HFF-Myc (cell line): ENCODE results near the gene PIMREG.

ENCODE experiments used
- DNase-seq: peaks from one replicate; pipeline ENCODE4 v3.0.0-alpha.2; 2011; ENCODE audit warnings: low read depth; ENCODE audit errors: extremely low read depth
- H3K4me3 ChIP-seq: replicated peaks from 2 replicates; pipeline ENCODE4 v1.5.1; 2011; ENCODE audit warnings: low read depth, mild to moderate bottlenecking, control low read depth, low read length
- TF ChIP-seq, protein P1 (sequence below): IDR thresholded peaks from 2 replicates; pipeline ENCODE4 v1.5.1; 2012; ENCODE audit warnings: mild to moderate bottlenecking, low read depth, low read length, control low read depth; ENCODE audit errors: missing control alignments

The PIMREG gene

GRCh38 chr17:6465206-6466003 is 21.1 kb downstream of the PIMREG start:
- TF ChIP-seq, protein P1, sequence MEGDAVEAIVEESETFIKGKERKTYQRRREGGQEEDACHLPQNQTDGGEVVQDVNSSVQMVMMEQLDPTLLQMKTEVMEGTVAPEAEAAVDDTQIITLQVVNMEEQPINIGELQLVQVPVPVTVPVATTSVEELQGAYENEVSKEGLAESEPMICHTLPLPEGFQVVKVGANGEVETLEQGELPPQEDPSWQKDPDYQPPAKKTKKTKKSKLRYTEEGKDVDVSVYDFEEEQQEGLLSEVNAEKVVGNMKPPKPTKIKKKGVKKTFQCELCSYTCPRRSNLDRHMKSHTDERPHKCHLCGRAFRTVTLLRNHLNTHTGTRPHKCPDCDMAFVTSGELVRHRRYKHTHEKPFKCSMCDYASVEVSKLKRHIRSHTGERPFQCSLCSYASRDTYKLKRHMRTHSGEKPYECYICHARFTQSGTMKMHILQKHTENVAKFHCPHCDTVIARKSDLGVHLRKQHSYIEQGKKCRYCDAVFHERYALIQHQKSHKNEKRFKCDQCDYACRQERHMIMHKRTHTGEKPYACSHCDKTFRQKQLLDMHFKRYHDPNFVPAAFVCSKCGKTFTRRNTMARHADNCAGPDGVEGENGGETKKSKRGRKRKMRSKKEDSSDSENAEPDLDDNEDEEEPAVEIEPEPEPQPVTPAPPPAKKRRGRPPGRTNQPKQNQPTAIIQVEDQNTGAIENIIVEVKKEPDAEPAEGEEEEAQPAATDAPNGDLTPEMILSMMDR: no peak
- no peak for DNase-seq
- H3K4me3 ChIP-seq: no peak overlapping the region

DNA sequence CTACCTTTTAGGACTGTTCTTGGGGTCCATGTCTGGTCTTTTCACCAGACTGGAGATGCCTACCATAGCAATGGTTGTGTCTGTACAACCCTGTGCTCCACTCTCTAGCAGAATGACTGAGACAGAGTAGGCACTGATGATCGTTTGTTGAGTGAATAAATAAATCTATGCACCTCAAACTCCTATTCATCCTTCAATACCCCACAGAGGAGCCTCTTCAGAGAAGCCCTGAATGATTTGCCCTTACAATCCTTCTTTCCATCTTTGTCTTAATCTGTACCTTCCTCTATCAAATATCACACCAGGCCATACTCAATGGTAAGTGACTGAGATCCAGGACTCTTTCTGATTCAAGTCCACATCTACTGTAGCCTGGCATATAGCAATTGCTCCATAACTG is 23.3 kb downstream of the PIMREG start:
- DNase-seq: no peak
- TF ChIP-seq, protein P1: no peak
- H3K4me3 ChIP-seq: no peak overlapping the region

- H3K4me3 ChIP-seq: no peak overlapping the region
Measured at GRCh38 chr17:6468051-6468790, 24.0 kb downstream of the PIMREG start.

GRCh38 chr17:6470146-6470718 is 26.0 kb downstream of the PIMREG start:
- no peak for DNase-seq
- no peak overlapping the region for H3K4me3 ChIP-seq
- TF ChIP-seq, protein P1: no peak

More at GRCh38 chr17:6468051-6468790, 24.0 kb downstream of the PIMREG start:
- TF ChIP-seq, protein P1: no peak
- DNase-seq: no peak

DNA sequence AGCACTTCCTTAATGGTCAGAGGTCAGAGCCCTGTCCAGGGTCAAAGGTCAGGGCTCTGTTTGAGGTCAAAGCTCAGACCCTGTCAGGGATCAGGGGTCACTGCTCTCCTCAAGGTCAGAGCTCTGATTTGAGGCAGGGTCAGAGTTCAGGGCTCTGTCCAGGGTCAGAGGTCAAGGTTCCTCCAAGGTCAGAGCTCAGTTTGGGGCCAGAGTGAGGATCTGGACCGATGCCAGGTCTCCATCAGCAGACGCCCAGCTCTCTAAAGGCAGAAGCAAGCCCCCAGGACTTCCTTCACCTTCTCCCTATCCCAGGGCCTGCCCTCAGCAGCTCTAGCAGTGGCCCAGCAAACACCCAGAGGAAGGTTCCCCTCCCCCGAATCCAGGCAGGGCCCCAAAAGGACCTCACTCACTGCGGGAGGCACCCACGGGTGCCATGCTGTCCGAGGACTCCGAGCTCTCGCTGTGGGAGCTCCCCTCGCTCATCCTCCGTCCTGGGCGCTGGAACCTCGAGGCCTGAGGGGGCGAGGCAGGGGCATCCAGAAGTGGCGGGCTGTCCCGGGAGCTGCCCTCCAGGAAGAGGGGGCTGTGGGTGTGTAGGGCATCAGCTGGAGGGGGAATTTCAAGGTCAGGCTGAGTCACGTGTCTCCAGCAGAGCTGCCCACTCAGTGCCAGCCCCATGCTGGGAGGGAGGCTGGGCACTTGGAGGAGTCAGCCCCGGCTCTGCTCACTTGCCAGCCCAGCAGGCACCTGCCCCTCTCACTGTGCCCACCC is 26.7 kb downstream of the PIMREG start:
- TF ChIP-seq, protein P1: no peak
- DNase-seq: no peak
- no peak overlapping the region for H3K4me3 ChIP-seq
